Activated naive CD8-positive, alpha-beta T cell treated with anti-CD3 and anti-CD28 coated beads, Interleukin-2, amount 10 ng/mL, durations not matched to agents 7 days and 5 days (primary cell): Measurements from ENCODE around the gene PCBP3. TPM values are rescaled to one million over a fixed set of nuclear protein-coding genes. Genes with fewer than 3 reads are reported as not detected.
"Not testable (repeated sequence)": the region's sequence is repeated elsewhere in the genome, so short reads cannot be mapped to it uniquely, and the experiment has no call there.

Source experiments
- ATAC-seq: fragments of 150-1000 bp; cut with Tn5 transposase; one replicate; pipeline ENCODE4 v1.10.0; 2021; ENCODE audit warnings: low read depth, moderate library complexity
- POLR2A ChIA-PET: fragments of 350-600 bp; sonication (Branson Sonifier 250); formaldehyde crosslinking; loops from one replicate; lab custom pipeline; 2021; ENCODE audit warnings: antibody characterized with exemption; lab: Charles Lee
- DNase-seq: peaks from one replicate; pipeline ENCODE4 v3.0.0; 2021
- H3K27ac Mint-ChIP-seq: one replicate; pipeline ENCODE4 v1.8.0; 2022; ENCODE audit warnings: mild to moderate bottlenecking, mixed read lengths
- H3K27me3 Mint-ChIP-seq: one replicate; pipeline ENCODE4 v1.8.0; 2022; ENCODE audit warnings: mild to moderate bottlenecking, moderate library complexity, mixed read lengths
- H3K36me3 Mint-ChIP-seq: one replicate; pipeline ENCODE4 v1.8.0; 2021; ENCODE audit warnings: mild to moderate bottlenecking, mixed read lengths
- H3K4me1 Mint-ChIP-seq: one replicate; pipeline ENCODE4 v1.8.0; 2021; ENCODE audit warnings: mixed read lengths
- H3K4me3 Mint-ChIP-seq: one replicate; pipeline ENCODE4 v1.8.0; 2022; ENCODE audit warnings: mild to moderate bottlenecking, moderate library complexity, mixed read lengths
- H3K9me3 Mint-ChIP-seq: one replicate; pipeline ENCODE4 v1.8.0; 2021; ENCODE audit warnings: mixed read lengths
- total RNA-seq, 2 experiments: library from RNA; stranded (reverse); gene quantifications; one replicate each; pipeline ENCODE4 v1.2.3, GENCODE V29; 2021

PCBP3 gene
- total RNA-seq, 2 experiments from 2014 or later, result 1.2 TPM; not detected in 1

- peak overlapping the region; percentile 18 for H3K4me3 Mint-ChIP-seq
- H3K4me1 Mint-ChIP-seq, result peaks cover 14% of the 10 kb centered on the region
- ATAC-seq, POLR2A ChIA-PET, H3K36me3 Mint-ChIP-seq, H3K9me3 Mint-ChIP-seq: not testable (repeated sequence)
- DNase-seq, result peak; percentile 51
- H3K27me3 Mint-ChIP-seq, result peaks cover 15% of the 10 kb centered on the region
- peak overlapping the region; percentile 86 for H3K27ac Mint-ChIP-seq
Observed at GRCh38 chr21:45885930-45886601, 242.5 kb downstream of the PCBP3 start.

DNA sequence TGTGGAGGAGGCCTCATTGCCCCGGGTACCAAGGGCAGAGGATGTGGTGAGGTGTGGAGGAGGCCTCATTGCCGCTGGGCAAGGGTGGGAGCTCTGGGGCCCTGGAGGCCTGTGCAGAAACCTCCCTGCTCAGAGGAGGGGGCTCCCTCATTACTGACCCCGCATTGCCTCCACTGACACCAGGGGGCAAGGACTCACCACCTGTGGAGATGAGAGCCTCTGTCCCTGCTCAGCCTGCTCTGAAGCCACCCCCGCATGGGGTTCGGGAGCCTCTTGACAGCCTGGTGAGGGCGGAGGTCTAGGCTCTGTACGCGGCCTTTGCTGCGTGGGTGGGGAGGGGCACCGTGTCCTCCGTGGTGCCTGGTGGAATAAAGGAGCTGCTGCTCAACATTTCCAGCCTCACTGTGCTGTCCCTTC is 243.1 kb downstream of the PCBP3 start:
- Mint-ChIP-seq H3K36me3 (peaks cover 6% of the 10 kb centered on the region), H3K9me3 (peaks cover 7% of the 10 kb centered on the region), H3K27ac (peak overlapping the region; percentile 86), H3K27me3 (peaks cover 15% of the 10 kb centered on the region), H3K4me1 (peaks cover 14% of the 10 kb centered on the region), H3K4me3 (no peak overlapping the region)
- no peak for ATAC-seq
- DNase-seq, result no peak
- POLR2A ChIA-PET, result no interaction called here

- POLR2A ChIA-PET, result no interaction called here
- Mint-ChIP-seq H3K36me3 (peaks cover 6% of the 10 kb centered on the region), H3K4me3 (no peak overlapping the region), H3K27ac (peak overlapping the region; percentile 34), H3K27me3 (peaks cover 15% of the 10 kb centered on the region), H3K9me3 (peaks cover 7% of the 10 kb centered on the region), H3K4me1 (peaks cover 18% of the 10 kb centered on the region)
- ATAC-seq (no peak), DNase-seq (no peak)
Observed at GRCh38 chr21:45887120-45887611, 243.6 kb downstream of the PCBP3 start.

DNA sequence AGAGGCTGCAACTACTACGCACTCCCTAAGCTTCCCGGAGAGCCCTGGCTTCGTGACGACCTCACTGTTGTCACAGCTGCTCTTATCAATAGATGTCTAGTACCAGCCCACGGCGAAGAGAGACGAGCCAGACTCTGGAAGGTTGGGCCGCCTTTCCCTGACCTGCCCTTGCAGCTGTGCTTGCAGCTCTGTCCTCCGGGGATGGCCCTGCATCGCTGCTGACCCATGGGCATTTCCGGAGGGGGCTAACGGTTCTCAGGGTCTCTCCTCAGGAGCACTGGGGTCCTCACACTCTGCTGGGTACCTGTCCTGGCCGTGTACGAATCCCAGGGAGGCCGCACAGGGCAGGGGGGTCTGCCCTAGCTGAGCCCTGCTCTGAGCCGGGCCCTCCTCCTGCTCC is 244.3 kb downstream of the PCBP3 start:
- ATAC-seq (no peak), DNase-seq (no peak)
- Mint-ChIP-seq H3K36me3 (peaks cover 6% of the 10 kb centered on the region), H3K4me3 (no peak overlapping the region), H3K9me3 (peaks cover 7% of the 10 kb centered on the region), H3K27me3 (peaks cover 14% of the 10 kb centered on the region), H3K4me1 (peaks cover 18% of the 10 kb centered on the region), H3K27ac (no peak overlapping the region)
- POLR2A ChIA-PET, result no interaction called here

DNA sequence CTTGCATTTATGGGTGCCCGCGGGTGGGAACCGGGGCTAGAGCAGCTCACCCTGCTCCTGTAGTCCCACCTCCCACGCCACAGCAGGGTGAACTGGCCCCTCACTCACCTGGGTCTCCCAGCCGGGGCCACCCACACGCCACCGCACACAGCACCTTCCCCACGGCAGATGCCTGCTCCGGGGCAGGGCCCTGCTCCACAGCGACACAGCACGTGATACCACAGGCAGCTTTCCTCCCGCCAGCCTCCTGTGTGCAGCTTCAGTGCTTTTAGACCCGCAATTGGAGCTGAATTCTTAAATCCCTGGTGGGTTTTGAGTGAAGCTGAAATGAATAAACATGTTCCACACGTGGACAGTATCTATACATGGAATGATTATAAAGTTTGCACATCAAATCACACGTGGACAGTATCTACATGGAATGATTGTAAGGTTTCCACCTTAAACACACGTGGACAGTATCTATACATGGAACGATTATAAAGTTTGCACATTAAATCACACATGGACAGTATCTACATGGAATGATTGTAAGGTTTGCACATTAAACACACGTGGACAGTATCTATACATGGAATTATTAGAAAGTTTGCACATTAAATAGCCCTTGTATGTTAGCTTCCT is 245.0 kb downstream of the PCBP3 start:
- POLR2A ChIA-PET, result no interaction called here
- H3K27ac Mint-ChIP-seq, result no peak overlapping the region
- peaks cover 10% of the 10 kb centered on the region for H3K27me3 Mint-ChIP-seq

GRCh38 chr21:45889256-45889655 is 245.7 kb downstream of the PCBP3 start:
- ATAC-seq, result no peak
- peaks cover 7% of the 10 kb centered on the region for H3K9me3 Mint-ChIP-seq

More for the DNA sequence above, 245.0 kb downstream of the PCBP3 start:
- H3K4me3 Mint-ChIP-seq, result no peak overlapping the region
- peaks cover 16% of the 10 kb centered on the region for H3K4me1 Mint-ChIP-seq
- peaks cover 7% of the 10 kb centered on the region for H3K9me3 Mint-ChIP-seq
- DNase-seq (no peak), ATAC-seq (no peak)
- peaks cover 6% of the 10 kb centered on the region for H3K36me3 Mint-ChIP-seq

DNA sequence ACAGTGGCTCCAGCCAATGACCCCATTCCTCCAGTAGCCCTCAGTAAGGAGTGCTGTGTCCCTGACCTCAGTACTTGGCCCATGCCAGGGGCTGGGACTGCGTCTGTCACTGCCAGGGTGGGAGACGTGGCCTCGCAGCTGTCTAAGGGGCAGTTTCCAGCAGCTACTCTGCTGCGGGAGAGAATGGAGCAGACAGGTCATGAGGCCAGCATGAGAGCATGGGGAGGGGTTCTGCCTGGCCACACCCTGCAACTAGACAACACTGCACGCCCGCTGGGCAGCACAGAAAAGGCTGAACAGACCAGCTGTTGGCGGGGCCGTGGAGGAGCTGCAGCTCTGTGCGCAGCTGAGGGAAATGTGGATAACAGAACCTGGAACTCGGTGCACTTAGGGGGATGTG is 246.4 kb downstream of the PCBP3 start:
- H3K9me3 Mint-ChIP-seq, result peaks cover 7% of the 10 kb centered on the region
- ATAC-seq (no peak), DNase-seq (no peak)
- POLR2A ChIA-PET, result interaction anchor here (0.7 kb wide), 1 partner anchor 736 kb away, joined by 4 read pairs; no protein-coding TSS in a partner anchor
- peaks cover 8% of the 10 kb centered on the region for H3K27me3 Mint-ChIP-seq
- peaks cover 6% of the 10 kb centered on the region for H3K36me3 Mint-ChIP-seq
- H3K27ac Mint-ChIP-seq, result no peak overlapping the region
- H3K4me1 Mint-ChIP-seq, result peaks cover 14% of the 10 kb centered on the region
- no peak overlapping the region for H3K4me3 Mint-ChIP-seq

More at GRCh38 chr21:45889256-45889655, 245.7 kb downstream of the PCBP3 start:
- H3K36me3 Mint-ChIP-seq, result peaks cover 6% of the 10 kb centered on the region
- POLR2A ChIA-PET, result interaction anchor here (0.7 kb wide), 1 partner anchor 736 kb away, joined by 4 read pairs; no protein-coding TSS in a partner anchor
- DNase-seq, result no peak
- no peak overlapping the region for H3K4me3 Mint-ChIP-seq
- peaks cover 8% of the 10 kb centered on the region for H3K27me3 Mint-ChIP-seq
- H3K27ac Mint-ChIP-seq, result no peak overlapping the region
- H3K4me1 Mint-ChIP-seq, result peaks cover 14% of the 10 kb centered on the region

DNA sequence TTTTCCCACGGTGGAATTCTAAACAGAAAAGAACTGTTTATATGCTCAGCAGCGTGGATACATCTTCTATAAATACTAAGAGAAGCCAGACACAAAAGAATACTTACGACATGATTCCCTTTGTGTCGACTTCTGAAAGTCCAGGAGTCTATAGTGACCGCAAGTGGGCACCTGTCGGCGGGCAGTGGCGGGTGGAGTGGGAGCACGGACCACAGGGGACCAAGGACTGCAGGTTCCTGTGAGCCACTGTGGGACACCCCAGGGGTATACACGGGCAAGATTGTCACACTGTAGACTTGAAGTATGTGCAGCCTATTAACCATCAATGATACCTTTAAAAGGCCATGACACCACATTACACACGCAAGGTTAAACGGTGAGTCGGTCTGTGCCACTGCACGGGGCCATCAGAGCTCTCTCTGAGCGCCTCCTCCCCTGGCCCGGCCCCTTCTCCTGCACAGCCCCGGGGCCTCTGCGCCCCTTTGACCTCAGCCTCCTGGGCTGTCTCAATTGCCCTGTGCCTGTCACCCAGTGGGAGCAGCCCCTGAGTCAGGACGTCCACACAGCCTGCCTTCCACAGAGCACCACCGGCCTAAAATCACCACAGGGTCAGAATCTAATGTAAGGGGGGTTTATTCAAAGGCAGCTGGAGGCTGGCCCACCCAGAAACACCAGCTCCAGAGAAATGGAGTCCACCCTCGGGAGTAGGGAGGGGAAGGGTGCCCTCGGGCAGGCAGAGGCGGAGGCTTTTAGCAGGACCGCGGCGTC is 248.0 kb downstream of the PCBP3 start:
- Mint-ChIP-seq H3K4me1 (peaks cover 5% of the 10 kb centered on the region), H3K4me3 (no peak overlapping the region), H3K27ac (no peak overlapping the region), H3K27me3 (peaks cover 8% of the 10 kb centered on the region), H3K9me3 (no peaks in the 10 kb centered on the region), H3K36me3 (no peaks in the 10 kb centered on the region)
- POLR2A ChIA-PET, result interaction anchor here (0.7 kb wide), 1 partner anchor 26 kb away, joined by 3 read pairs; no protein-coding TSS in a partner anchor
- DNase-seq (no peak), ATAC-seq (no peak)

- POLR2A ChIA-PET, result interaction anchor here (0.7 kb wide), 1 partner anchor 27 kb away, joined by 3 read pairs; no protein-coding TSS in a partner anchor
- peaks cover 8% of the 10 kb centered on the region for H3K27me3 Mint-ChIP-seq
- H3K9me3 Mint-ChIP-seq, result no peaks in the 10 kb centered on the region
- H3K4me3 Mint-ChIP-seq, result no peak overlapping the region
- H3K27ac Mint-ChIP-seq, result no peak overlapping the region
- no peak for DNase-seq
- peak; percentile 70 for ATAC-seq
- H3K4me1 Mint-ChIP-seq, result peaks cover 5% of the 10 kb centered on the region
- no peaks in the 10 kb centered on the region for H3K36me3 Mint-ChIP-seq
Observed at GRCh38 chr21:45892156-45892915, 248.8 kb downstream of the PCBP3 start.

DNA sequence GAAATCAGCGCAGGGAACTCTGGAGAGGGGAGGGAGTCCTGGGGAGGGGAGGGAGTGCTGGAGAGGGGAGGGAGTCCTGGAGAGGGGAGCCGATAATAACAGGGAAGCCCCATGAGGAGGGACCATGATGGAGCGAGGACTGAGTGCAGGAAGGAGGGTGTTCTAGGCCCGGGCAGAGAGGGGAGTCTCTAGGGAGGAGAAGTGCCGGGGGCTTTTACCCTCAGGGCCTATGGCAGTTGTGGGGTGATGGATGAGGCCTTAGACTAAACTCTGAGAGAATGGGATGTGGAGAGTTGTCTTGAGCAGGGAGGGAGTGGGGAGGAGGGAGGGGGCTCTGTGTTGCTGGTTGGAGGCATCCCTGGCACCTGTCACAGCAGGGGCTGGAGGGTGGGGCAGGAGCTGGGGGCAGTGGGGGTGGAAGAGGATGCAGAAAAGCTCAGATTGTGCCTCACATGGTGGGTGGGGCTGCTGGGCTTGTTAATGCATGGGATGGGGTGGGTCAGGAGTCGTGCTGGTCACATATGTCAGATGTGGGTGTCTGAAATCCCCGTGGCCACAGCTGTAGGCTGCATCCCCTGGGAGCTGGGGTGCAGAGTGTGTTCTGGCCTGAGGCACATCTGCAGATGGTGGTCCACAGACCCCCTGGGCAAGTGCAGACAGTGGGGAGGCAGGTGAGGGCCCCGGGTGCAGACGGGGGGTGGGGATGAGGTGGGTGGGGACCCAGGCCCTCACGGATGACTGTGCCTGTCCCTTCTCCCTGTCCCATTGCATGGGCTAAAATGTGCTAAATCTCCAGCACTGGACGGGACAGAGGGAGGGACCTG is 249.6 kb downstream of the PCBP3 start:
- POLR2A ChIA-PET, result no interaction called here
- Mint-ChIP-seq H3K27me3 (peaks cover 8% of the 10 kb centered on the region), H3K9me3 (no peaks in the 10 kb centered on the region), H3K4me1 (peaks cover 5% of the 10 kb centered on the region), H3K4me3 (no peak overlapping the region), H3K36me3 (no peaks in the 10 kb centered on the region), H3K27ac (no peak overlapping the region)
- ATAC-seq (no peak), DNase-seq (no peak)

DNA sequence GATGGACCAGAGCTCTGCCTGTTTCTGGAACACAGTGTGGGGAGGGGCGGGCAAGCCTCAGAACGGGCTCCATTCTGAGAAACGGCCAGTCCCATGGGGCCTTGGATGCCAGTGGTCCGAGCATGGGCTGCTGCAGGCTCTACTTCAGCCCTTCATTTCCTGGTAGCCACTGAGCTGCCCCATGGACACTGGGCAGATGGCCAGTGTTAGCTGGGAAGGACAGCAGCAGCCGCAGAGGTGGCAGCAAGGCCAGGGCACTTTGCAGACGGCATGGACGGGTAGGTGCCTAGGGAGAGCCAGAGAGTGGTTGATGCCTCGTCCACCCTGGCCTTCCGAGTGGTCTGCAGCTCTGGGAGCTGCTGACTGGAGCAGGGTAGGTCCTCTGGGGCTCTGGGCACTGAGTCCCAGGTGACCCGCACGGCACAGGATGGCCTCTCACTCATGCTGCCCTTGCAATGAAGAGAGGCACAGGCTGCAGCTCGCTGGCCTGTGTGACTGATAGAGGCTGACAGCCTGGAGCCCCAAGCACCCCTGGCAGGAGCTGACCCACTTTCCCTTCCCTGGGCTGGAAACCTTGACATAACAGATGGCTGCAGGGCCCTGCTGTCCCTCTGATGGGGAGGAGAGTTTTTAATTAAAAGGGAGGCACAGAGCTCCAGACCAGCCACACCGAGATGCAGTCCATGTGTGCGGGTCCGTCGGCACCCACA is 250.4 kb downstream of the PCBP3 start:
- Mint-ChIP-seq H3K4me3 (no peak overlapping the region), H3K4me1 (peaks cover 5% of the 10 kb centered on the region), H3K27me3 (peaks cover 5% of the 10 kb centered on the region), H3K27ac (no peak overlapping the region), H3K36me3 (no peaks in the 10 kb centered on the region), H3K9me3 (no peaks in the 10 kb centered on the region)
- POLR2A ChIA-PET, result no interaction called here
- no peak for DNase-seq
- no peak for ATAC-seq

- Mint-ChIP-seq H3K27ac (no peak overlapping the region), H3K27me3 (peaks cover 5% of the 10 kb centered on the region), H3K4me3 (no peak overlapping the region), H3K9me3 (no peaks in the 10 kb centered on the region), H3K4me1 (peaks cover 5% of the 10 kb centered on the region), H3K36me3 (no peaks in the 10 kb centered on the region)
- POLR2A ChIA-PET, result no interaction called here
- ATAC-seq, result no peak
- no peak for DNase-seq
Observed at GRCh38 chr21:45894450-45894825, 250.9 kb downstream of the PCBP3 start.
